Measurements from ENCODE around the gene GOSR1.

DNA sequence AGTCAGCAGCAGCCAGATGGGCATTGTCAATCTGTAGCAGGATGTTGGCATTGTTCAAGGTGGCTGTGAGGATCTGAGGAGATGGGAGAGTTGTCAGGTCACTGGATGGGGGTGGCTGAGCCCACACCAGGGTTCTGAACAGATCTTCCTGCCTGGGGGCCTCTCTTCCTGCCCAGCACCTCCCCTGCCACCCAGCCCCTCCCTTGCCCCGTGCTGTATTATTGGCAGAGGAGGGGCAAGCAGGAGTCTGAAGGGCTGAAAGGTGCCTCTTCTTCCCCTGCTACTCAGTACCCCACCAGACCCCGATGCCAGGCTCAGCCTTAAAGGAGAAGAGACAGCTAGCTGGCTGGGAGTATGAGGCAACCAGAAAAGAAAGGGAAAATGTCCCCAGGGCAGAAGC is 93.0 kb downstream of the GOSR1 start:
- TF ChIP-seq EZH2 (IDR thresholded peaks at IDR 0.05; ENCODE audit: borderline replicate concordance, low read length): no peak
- TF ChIP-seq, protein P1, sequence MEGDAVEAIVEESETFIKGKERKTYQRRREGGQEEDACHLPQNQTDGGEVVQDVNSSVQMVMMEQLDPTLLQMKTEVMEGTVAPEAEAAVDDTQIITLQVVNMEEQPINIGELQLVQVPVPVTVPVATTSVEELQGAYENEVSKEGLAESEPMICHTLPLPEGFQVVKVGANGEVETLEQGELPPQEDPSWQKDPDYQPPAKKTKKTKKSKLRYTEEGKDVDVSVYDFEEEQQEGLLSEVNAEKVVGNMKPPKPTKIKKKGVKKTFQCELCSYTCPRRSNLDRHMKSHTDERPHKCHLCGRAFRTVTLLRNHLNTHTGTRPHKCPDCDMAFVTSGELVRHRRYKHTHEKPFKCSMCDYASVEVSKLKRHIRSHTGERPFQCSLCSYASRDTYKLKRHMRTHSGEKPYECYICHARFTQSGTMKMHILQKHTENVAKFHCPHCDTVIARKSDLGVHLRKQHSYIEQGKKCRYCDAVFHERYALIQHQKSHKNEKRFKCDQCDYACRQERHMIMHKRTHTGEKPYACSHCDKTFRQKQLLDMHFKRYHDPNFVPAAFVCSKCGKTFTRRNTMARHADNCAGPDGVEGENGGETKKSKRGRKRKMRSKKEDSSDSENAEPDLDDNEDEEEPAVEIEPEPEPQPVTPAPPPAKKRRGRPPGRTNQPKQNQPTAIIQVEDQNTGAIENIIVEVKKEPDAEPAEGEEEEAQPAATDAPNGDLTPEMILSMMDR (conservative IDR thresholded peaks at IDR 0.05 in 1 of 2, IDR thresholded peaks at IDR 0.05 in 1 of 2; ENCODE audit: extremely low read depth in 1 of 2, insufficient read depth in 1 of 2, low read depth in 1 of 2, low read length in 2 of 2): no peak

Measured in mammary epithelial cell (primary cell).